ENCODE data around the gene POLD1. TPM values are rescaled to one million over a fixed set of nuclear protein-coding genes. Genes with fewer than 3 reads are reported as not detected.

POLD1 gene
- total RNA-seq, 2 experiments from 2014 or later: 119 to 233 TPM

DNA sequence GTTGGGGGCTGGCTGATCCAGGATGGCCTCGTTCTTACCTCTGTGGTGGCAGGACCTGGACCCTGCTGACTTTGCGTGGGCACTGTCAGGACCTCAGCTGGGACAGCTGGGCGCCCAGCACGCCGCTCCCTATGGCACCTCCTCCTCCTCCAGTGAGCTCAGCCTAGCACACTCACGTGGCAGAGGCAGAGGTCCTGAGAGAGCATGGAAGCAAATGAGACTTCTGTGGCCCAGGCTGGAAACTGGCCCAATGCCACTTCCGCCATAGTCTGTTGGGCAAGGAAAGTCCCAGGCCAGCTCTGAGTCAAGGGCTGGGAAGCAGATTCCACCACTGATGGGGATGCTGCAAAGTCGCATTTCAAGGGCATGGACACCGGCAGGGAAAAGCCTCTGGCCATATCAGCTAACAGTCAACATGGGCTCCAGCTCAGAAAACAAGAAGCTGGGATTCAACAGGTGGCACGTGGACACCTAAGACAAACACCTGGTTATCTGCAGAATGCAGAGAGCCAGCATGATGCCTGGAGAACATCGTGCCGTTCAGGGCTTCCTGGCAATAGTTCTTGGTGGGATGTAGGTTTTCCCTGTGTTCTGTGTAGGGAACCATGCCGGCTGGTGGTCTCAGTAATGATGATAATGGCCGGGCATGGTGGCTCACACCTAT, 65.2 kb downstream of the POLD1 start:
- intact Hi-C loops (cut with micrococcal nuclease; ENCODE audit: unreplicated experiment): no loop called here
- H3K4me2 ChIP-seq (ENCODE audit: low read length): no peak overlapping the region
- no peaks in the 10 kb centered on the region for H4K20me1 ChIP-seq (ENCODE audit: insufficient read depth, low read length)
- BruUV-seq (replicated peaks): no TSS peak
- H3K36me3 ChIP-seq (ENCODE audit: insufficient read depth, low read length): peaks cover 4% of the 10 kb centered on the region; the same call in 1 of the 2 replicates
- POLR2A ChIA-PET: no interaction called here
- no peaks in the 10 kb centered on the region for H3K9me3 ChIP-seq (ENCODE audit: low read length)
- H3K4me3 ChIP-seq (ENCODE audit: low read depth, low read length, poor library complexity, severe bottlenecking): no peak overlapping the region
- no peak overlapping the region for H3K27ac ChIP-seq (ENCODE audit: low read depth, low read length, poor library complexity, severe bottlenecking)
- no peaks in the 10 kb centered on the region for H3K79me2 ChIP-seq (ENCODE audit: insufficient read depth, low read depth, low read length)
- no peaks in the 10 kb centered on the region for H3K9me2 ChIP-seq (ENCODE audit: insufficient read depth, low read length)
- no peaks in the 10 kb centered on the region for H3K4me1 ChIP-seq (ENCODE audit: insufficient read depth, low read length, poor library complexity, severe bottlenecking)
- TF ChIP-seq CTCF (conservative IDR thresholded peaks at IDR 0.05; ENCODE audit: low read length): no peak
- TF ChIP-seq EZH2phosphoT487 (IDR thresholded peaks at IDR 0.05; ENCODE audit: borderline replicate concordance, low read depth, low read length): no peak
- H2AFZ ChIP-seq (ENCODE audit: low read length): no peak overlapping the region
- CTCF ChIA-PET (ENCODE audit: unreplicated experiment): no interaction called here
- DNase-seq (ENCODE audit: low spot score): no peak

DNA sequence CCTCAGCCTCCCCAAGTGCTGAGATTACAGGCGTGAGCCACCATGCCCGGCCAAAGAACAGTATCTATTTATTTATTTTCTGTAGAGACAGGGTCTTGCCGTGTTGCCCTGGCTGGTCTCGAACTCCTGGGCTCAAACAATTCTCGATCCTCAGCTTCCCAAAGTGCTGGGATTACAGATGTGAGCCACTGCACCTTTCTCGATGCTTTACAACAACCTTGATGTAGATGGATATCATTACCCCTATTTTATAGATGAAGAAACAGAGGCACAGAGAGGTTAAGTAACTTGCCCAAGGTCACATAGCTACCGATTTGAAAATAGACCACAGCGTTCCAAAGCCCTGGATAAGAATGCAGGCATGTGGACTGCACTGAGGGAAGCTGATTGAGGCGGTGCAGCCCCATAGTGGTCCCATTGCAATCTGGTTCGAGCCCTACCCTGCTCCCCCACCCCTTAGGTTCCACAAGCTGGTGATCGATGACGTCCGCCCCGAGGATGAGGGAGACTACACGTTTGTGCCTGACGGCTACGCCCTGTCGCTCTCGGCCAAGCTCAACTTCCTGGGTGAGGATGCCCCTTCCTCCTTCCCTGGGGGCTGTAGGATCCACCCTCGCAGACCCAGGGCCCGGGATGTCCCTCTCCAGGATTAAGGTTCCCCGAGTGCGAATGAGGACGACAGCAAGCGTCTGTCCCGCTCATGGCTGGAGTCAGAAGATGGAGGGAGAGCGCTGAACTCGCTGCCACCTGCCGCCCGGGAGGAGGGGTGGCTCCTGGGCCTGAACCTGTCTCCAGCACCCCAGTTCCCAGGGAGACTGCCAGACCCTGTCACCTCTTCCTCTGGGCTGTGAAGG, 66.4 kb downstream of the POLD1 start:
- no peaks in the 10 kb centered on the region for H4K20me1 ChIP-seq (ENCODE audit: insufficient read depth, low read length)
- TF ChIP-seq EZH2phosphoT487 (IDR thresholded peaks at IDR 0.05; ENCODE audit: borderline replicate concordance, low read depth, low read length) (no peak), CTCF (conservative IDR thresholded peaks at IDR 0.05; ENCODE audit: low read length) (no peak)
- H3K4me3 ChIP-seq (ENCODE audit: low read depth, low read length, poor library complexity, severe bottlenecking): no peak overlapping the region
- H3K27ac ChIP-seq (ENCODE audit: low read depth, low read length, poor library complexity, severe bottlenecking): no peak overlapping the region
- H2AFZ ChIP-seq (ENCODE audit: low read length): no peak overlapping the region
- DNase-seq (ENCODE audit: low spot score): no peak
- H3K4me1 ChIP-seq (ENCODE audit: insufficient read depth, low read length, poor library complexity, severe bottlenecking): no peaks in the 10 kb centered on the region
- no peak overlapping the region for H3K4me2 ChIP-seq (ENCODE audit: low read length)
- intact Hi-C loops (cut with micrococcal nuclease; ENCODE audit: unreplicated experiment): no loop called here
- H3K79me2 ChIP-seq (ENCODE audit: insufficient read depth, low read depth, low read length): no peaks in the 10 kb centered on the region
- POLR2A ChIA-PET: no interaction called here
- CTCF ChIA-PET (ENCODE audit: unreplicated experiment): interaction anchor here (0.5 kb wide), 1 partner anchor 10 kb away, joined by 3 read pairs; no protein-coding TSS in a partner anchor
- no peaks in the 10 kb centered on the region for H3K9me3 ChIP-seq (ENCODE audit: low read length)
- no TSS peak for BruUV-seq (replicated peaks)
- no peaks in the 10 kb centered on the region for H3K9me2 ChIP-seq (ENCODE audit: insufficient read depth, low read length)
- peaks cover 4% of the 10 kb centered on the region; the same call in 1 of the 2 replicates for H3K36me3 ChIP-seq (ENCODE audit: insufficient read depth, low read length)

- Histone ChIP-seq H2AFZ (ENCODE audit: low read length) (no peak overlapping the region), H3K4me1 (ENCODE audit: insufficient read depth, low read length, poor library complexity, severe bottlenecking) (no peaks in the 10 kb centered on the region)
- POLR2A ChIA-PET: no interaction called here
These were observed 67.0 kb downstream of the POLD1 start for GRCh38 chr19:50451223-50451534.

More at GRCh38 chr19:50451223-50451534, 67.0 kb downstream of the POLD1 start:
- no peaks in the 10 kb centered on the region for H3K9me2 ChIP-seq (ENCODE audit: insufficient read depth, low read length)
- no peak for DNase-seq (ENCODE audit: low spot score)
- no TSS peak for BruUV-seq (replicated peaks)
- H3K4me3 ChIP-seq (ENCODE audit: low read depth, low read length, poor library complexity, severe bottlenecking): no peak overlapping the region
- no peaks in the 10 kb centered on the region for H3K79me2 ChIP-seq (ENCODE audit: insufficient read depth, low read depth, low read length)
- no peaks in the 10 kb centered on the region for H4K20me1 ChIP-seq (ENCODE audit: insufficient read depth, low read length)
- H3K9me3 ChIP-seq (ENCODE audit: low read length): no peaks in the 10 kb centered on the region
- no peak overlapping the region for H3K4me2 ChIP-seq (ENCODE audit: low read length)
- CTCF ChIA-PET (ENCODE audit: unreplicated experiment): no interaction called here
- peaks cover 4% of the 10 kb centered on the region; the same call in 1 of the 2 replicates for H3K36me3 ChIP-seq (ENCODE audit: insufficient read depth, low read length)
- no peak overlapping the region for H3K27ac ChIP-seq (ENCODE audit: low read depth, low read length, poor library complexity, severe bottlenecking)
- TF ChIP-seq CTCF (conservative IDR thresholded peaks at IDR 0.05; ENCODE audit: low read length) (no peak), EZH2phosphoT487 (IDR thresholded peaks at IDR 0.05; ENCODE audit: borderline replicate concordance, low read depth, low read length) (no peak)
- intact Hi-C loops (cut with micrococcal nuclease; ENCODE audit: unreplicated experiment): no loop called here

All from OCI-LY7 (cell line).